T-helper 2 cell treated with Interferon-gamma antibody and Interleukin-4, amounts not matched to agents 100 ng/mL and 5 ng/mL, for 36 hours (primary cell): ENCODE data around the gene ELOF1. TPM values are rescaled to one million over a fixed set of nuclear protein-coding genes. Genes with fewer than 3 reads are reported as not detected.

Experiments used
- total RNA-seq: library from RNA; stranded (reverse); gene quantifications from 2 replicates; pipeline ENCODE4 v1.2.3, GENCODE V29; 2022

The ELOF1 gene
- total RNA-seq, 1 donor from 2014 or later, result 58.5 TPM

Other genes with a start within 250 kb of the ELOF1 start
- 7.2 and 7.4 TPM in 2 replicates for gene RAB3D, start 219.6 kb downstream of the ELOF1 start, total RNA-seq
- gene TMEM205, start 213.0 kb downstream of the ELOF1 start, total RNA-seq, result 26.3 and 28.4 TPM in 2 replicates
- gene CCDC159, start 212.7 kb downstream of the ELOF1 start, total RNA-seq, result 14.1 and 15.6 TPM in 2 replicates
- gene PLPPR2, start 203.8 kb downstream of the ELOF1 start, total RNA-seq, result 1.8 and 1.9 TPM in 2 replicates
- 2.6 and 3.6 TPM in 2 replicates for gene SWSAP1, start 184.6 kb downstream of the ELOF1 start, total RNA-seq
- gene EPOR, start 174.9 kb downstream of the ELOF1 start, total RNA-seq, result 4.4 TPM in 2 replicates
- gene RGL3, start 139.9 kb downstream of the ELOF1 start, total RNA-seq, result not detected in 2 replicates
- 0.09 TPM in 1 of 2 replicates, not detected in the other for gene ODAD3, start 124.1 kb downstream of the ELOF1 start, total RNA-seq
- 309 and 327 TPM in 2 replicates for gene PRKCSH, start 123.6 kb downstream of the ELOF1 start, total RNA-seq
- gene ELAVL3, start 78.2 kb downstream of the ELOF1 start, total RNA-seq, result 0.32 TPM in 1 of 2 replicates, not detected in the other
- 17.4 and 19.6 TPM in 2 replicates for gene ZNF653, start 53.4 kb downstream of the ELOF1 start, total RNA-seq
- gene ECSIT, start 30.1 kb downstream of the ELOF1 start, total RNA-seq, result 28.6 and 28.8 TPM in 2 replicates
- not detected in 2 replicates for gene CNN1, start 20.4 kb downstream of the ELOF1 start, total RNA-seq
- gene ACP5, start 18.4 kb upstream of the ELOF1 start, total RNA-seq, result 34.4 and 34.5 TPM in 2 replicates
- gene ZNF627, start 38.3 kb upstream of the ELOF1 start, total RNA-seq, result 4.5 and 5.0 TPM in 2 replicates
- gene ZNF823, start 179.7 kb upstream of the ELOF1 start, total RNA-seq, result 4.8 and 5.4 TPM in 2 replicates
- 5.6 and 6.0 TPM in 2 replicates for gene ZNF441, start 207.8 kb upstream of the ELOF1 start, total RNA-seq
- 1.1 and 1.9 TPM in 2 replicates for gene ZNF491, start 239.3 kb upstream of the ELOF1 start, total RNA-seq